ENCODE measurements around the gene IGF2BP2. TPM values are rescaled to one million over a fixed set of nuclear protein-coding genes. Genes with fewer than 3 reads are reported as not detected.
A peak's percentile ranks its signal among the peaks of the same experiment; 100 is the strongest.

The IGF2BP2 gene
- total and polyA plus RNA-seq, 2 of the 13 experiments (the other 11 are each of a cell fraction or from before 2014, with no cell fraction given): 6.5 to 46.0 TPM

DNA sequence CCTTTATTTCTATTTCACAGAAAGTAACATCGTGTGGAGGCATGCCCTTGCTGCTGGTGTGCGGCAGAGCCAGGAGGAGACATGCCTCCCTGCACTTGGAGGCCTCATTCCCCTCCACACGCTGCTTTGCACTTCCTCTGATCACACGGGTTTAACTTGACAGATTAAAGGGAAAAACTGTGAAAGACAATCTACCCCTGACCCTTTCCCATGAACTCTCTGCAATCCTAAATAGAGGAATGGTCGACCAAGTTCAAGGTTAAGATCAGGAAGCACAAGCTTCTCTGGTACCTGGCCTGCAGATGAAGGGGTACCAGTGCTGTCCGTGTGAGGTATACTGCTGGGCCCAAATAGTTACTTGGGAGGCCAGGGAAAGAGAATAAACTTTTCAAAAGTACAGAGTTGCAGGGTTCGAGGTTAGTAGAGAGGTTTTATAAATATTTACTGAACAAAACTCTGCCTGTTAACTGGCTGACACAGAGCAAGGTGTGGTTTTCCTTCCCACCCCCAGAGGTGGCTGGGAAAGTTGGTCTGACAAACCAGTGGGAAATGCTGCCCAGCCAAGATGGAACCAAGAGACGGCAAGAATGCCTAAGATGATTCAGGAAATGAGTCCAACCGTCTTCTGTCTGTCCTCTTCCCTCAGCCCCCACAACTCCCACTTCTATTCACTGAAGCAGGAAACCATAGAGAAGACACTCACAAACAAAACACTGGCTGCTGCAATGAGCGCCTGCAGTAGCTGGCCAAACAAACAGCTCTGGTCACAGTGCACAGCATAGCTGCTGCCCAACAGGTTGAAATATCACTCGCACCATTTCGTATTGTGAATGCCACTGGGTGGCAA lies 79.6 kb downstream of the IGF2BP2 start (continued):
- TF ChIP-seq SAP130 (CRISPR knock-in tag; IDR thresholded peaks at IDR 0.05; ENCODE audit: low read depth) (peak; percentile 49), TCF12 (IDR thresholded peaks at IDR 0.05) (no peak), TCF12 (CRISPR knock-in tag; IDR thresholded peaks at IDR 0.05) (no peak), MAZ (IDR thresholded peaks at IDR 0.05; ENCODE audit: borderline replicate concordance, low read depth, low read length) (no peak), MAZ (CRISPR knock-in tag; IDR thresholded peaks at IDR 0.05; ENCODE audit: low read depth) (no peak), ZNF775 (CRISPR knock-in tag; IDR thresholded peaks at IDR 0.05; ENCODE audit: borderline replicate concordance) (no peak), ZBTB7B (CRISPR knock-in tag; IDR thresholded peaks at IDR 0.05) (no peak), ZNF431 (CRISPR knock-in tag; IDR thresholded peaks at IDR 0.05; ENCODE audit: borderline replicate concordance, low read depth) (no peak), ZNF3 (CRISPR knock-in tag; IDR thresholded peaks at IDR 0.05) (no peak), ATF7-NPFF (CRISPR knock-in tag; IDR thresholded peaks at IDR 0.05; ENCODE audit: low read depth) (no peak), TBP (CRISPR knock-in tag; IDR thresholded peaks at IDR 0.05) (no peak)
- TF ChIP-seq, protein P1, sequence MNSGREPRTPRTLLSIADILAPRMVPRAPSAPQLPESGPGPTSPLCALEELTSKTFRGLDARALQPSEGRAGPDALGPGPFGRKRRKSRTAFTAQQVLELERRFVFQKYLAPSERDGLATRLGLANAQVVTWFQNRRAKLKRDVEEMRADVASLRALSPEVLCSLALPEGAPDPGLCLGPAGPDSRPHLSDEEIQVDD (CRISPR knock-in tag; IDR thresholded peaks at IDR 0.05; ENCODE audit: borderline replicate concordance): no peak
- TF ChIP-seq, protein P2, sequence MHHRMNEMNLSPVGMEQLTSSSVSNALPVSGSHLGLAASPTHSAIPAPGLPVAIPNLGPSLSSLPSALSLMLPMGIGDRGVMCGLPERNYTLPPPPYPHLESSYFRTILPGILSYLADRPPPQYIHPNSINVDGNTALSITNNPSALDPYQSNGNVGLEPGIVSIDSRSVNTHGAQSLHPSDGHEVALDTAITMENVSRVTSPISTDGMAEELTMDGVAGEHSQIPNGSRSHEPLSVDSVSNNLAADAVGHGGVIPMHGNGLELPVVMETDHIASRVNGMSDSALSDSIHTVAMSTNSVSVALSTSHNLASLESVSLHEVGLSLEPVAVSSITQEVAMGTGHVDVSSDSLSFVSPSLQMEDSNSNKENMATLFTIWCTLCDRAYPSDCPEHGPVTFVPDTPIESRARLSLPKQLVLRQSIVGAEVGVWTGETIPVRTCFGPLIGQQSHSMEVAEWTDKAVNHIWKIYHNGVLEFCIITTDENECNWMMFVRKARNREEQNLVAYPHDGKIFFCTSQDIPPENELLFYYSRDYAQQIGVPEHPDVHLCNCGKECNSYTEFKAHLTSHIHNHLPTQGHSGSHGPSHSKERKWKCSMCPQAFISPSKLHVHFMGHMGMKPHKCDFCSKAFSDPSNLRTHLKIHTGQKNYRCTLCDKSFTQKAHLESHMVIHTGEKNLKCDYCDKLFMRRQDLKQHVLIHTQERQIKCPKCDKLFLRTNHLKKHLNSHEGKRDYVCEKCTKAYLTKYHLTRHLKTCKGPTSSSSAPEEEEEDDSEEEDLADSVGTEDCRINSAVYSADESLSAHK (CRISPR knock-in tag; IDR thresholded peaks at IDR 0.05; ENCODE audit: borderline replicate concordance): no peak
- TF ChIP-seq, protein P3, sequence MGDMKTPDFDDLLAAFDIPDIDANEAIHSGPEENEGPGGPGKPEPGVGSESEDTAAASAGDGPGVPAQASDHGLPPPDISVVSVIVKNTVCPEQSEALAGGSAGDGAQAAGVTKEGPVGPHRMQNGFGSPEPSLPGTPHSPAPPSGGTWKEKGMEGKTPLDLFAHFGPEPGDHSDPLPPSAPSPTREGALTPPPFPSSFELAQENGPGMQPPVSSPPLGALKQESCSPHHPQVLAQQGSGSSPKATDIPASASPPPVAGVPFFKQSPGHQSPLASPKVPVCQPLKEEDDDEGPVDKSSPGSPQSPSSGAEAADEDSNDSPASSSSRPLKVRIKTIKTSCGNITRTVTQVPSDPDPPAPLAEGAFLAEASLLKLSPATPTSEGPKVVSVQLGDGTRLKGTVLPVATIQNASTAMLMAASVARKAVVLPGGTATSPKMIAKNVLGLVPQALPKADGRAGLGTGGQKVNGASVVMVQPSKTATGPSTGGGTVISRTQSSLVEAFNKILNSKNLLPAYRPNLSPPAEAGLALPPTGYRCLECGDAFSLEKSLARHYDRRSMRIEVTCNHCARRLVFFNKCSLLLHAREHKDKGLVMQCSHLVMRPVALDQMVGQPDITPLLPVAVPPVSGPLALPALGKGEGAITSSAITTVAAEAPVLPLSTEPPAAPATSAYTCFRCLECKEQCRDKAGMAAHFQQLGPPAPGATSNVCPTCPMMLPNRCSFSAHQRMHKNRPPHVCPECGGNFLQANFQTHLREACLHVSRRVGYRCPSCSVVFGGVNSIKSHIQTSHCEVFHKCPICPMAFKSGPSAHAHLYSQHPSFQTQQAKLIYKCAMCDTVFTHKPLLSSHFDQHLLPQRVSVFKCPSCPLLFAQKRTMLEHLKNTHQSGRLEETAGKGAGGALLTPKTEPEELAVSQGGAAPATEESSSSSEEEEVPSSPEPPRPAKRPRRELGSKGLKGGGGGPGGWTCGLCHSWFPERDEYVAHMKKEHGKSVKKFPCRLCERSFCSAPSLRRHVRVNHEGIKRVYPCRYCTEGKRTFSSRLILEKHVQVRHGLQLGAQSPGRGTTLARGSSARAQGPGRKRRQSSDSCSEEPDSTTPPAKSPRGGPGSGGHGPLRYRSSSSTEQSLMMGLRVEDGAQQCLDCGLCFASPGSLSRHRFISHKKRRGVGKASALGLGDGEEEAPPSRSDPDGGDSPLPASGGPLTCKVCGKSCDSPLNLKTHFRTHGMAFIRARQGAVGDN (CRISPR knock-in tag; IDR thresholded peaks at IDR 0.05): no peak; the same call in 1 of the 2 replicates
